Caco-2 (cell line): ENCODE data around the gene PICK1. TPM values are rescaled to one million over a fixed set of nuclear protein-coding genes. Genes with fewer than 3 reads are reported as not detected.

Experiments used
- BruUV-seq: library from RNA; stranded (reverse); fragments of 400-500 nt; replicated peaks from 2 replicates; lab custom pipeline; 2021; lab: Mats Ljungman, UMichigan
- CTCF ChIA-PET: fragments of 300-600 bp; sonication (Branson Sonifier 250); formaldehyde crosslinking; loops from one replicate; lab custom pipeline; 2022; ENCODE audit warnings: antibody characterized with exemption; lab: Charles Lee
- POLR2A ChIA-PET: fragments of 300-600 bp; sonication (Branson Sonifier 250); formaldehyde crosslinking; loops from one replicate; lab custom pipeline; 2022; ENCODE audit warnings: antibody characterized with exemption; lab: Charles Lee
- DNase-seq, 2 experiments: peaks; one replicate each; pipeline versions ENCODE4 v3.0.0 to v3.0.0-alpha.2; 2020 to 2022
- H3K27me3 ChIP-seq: replicated peaks from 2 replicates; pipeline ENCODE4 v1.6.0; 2011; ENCODE audit warnings: low read length; ENCODE audit not compliant: control insufficient read depth, insufficient read depth
- H3K36me3 ChIP-seq: 2 replicates; pipeline ENCODE4 v1.5.1; 2011; ENCODE audit warnings: low read length; ENCODE audit not compliant: control insufficient read depth, insufficient read depth
- H3K4me1 ChIP-seq: fragments of 250-450 bp; sonication (Bioruptor Pico); 2 replicates; pipeline ENCODE4 v1.5.1; 2020; ENCODE audit warnings: mild to moderate bottlenecking
- H3K4me3 ChIP-seq: 2 replicates; pipeline ENCODE4 v1.5.1; 2011; ENCODE audit warnings: low read depth, mild to moderate bottlenecking, control low read depth, low read length
- H3K9me3 ChIP-seq: fragments of 250-450 bp; sonication (Bioruptor Pico); 2 replicates; pipeline ENCODE4 v1.5.1; 2020; ENCODE audit warnings: mild to moderate bottlenecking, moderate library complexity
- H3K27ac Mint-ChIP-seq: one replicate; pipeline ENCODE4 v1.8.0; 2022; ENCODE audit warnings: mixed read lengths; ENCODE audit not compliant: unreplicated experiment
- H3K27me3 Mint-ChIP-seq: one replicate; pipeline ENCODE4 v1.8.0; 2022; ENCODE audit warnings: mixed read lengths; ENCODE audit not compliant: insufficient read depth, unreplicated experiment
- H3K36me3 Mint-ChIP-seq: one replicate; pipeline ENCODE4 v1.8.0; 2022; ENCODE audit warnings: mild to moderate bottlenecking, mixed read lengths; ENCODE audit not compliant: insufficient read depth, unreplicated experiment
- H3K4me1 Mint-ChIP-seq: one replicate; pipeline ENCODE4 v1.8.0; 2022; ENCODE audit warnings: low read depth, mixed read lengths; ENCODE audit not compliant: unreplicated experiment
- H3K4me3 Mint-ChIP-seq: one replicate; pipeline ENCODE4 v1.8.0; 2022; ENCODE audit warnings: mild to moderate bottlenecking, moderate library complexity, mixed read lengths; ENCODE audit not compliant: unreplicated experiment
- H3K9me3 Mint-ChIP-seq: one replicate; pipeline ENCODE4 v1.8.0; 2022; ENCODE audit warnings: mixed read lengths; ENCODE audit not compliant: unreplicated experiment
- CTCF ChIP-seq, 2 experiments: fragments of 200-600 bp in 1 of 2; IDR thresholded peaks; 1 replicate in 1 of 2; 2 replicates in 1 of 2; pipeline versions ENCODE4 v1.5.1 to v1.8.0; 2011 to 2022; ENCODE audit warnings: antibody characterized with exemption in 1 of 2, control low read depth in 1 of 2, inconsistent platforms in 1 of 2, low read depth in 1 of 2, low read length in 1 of 2, mild to moderate bottlenecking in 1 of 2, moderate library complexity in 1 of 2; ENCODE audit not compliant: insufficient read depth in 1 of 2, severe bottlenecking in 1 of 2, unreplicated experiment in 1 of 2
- intact Hi-C: fragments of 100-400 bp; cut with micrococcal nuclease; formaldehyde crosslinking; loops from one replicate; pipeline ENCODE4 v1.10.0; 2022; ENCODE audit not compliant: unreplicated experiment
- total RNA-seq: library from RNA; stranded (reverse); gene quantifications from 2 replicates; pipeline ENCODE4 v1.2.3, GENCODE V29; 2022

PICK1 gene
- total RNA-seq, 1 experiment from 2014 or later, result 41.1 TPM

GRCh38 chr22:38111925-38112355, 54.7 kb downstream of the PICK1 start:
- no peak for DNase-seq
- H3K9me3 ChIP-seq, result no peaks in the 10 kb centered on the region
- Mint-ChIP-seq H3K36me3 (peaks cover 33% of the 10 kb centered on the region), H3K4me3 (no peak overlapping the region), H3K27me3 (peaks cover 3% of the 10 kb centered on the region), H3K27ac (no peak overlapping the region), H3K4me1 (peaks cover 22% of the 10 kb centered on the region), H3K9me3 (peaks cover 9% of the 10 kb centered on the region)
- H3K27me3 ChIP-seq, result no peaks in the 10 kb centered on the region
- ChIA-PET CTCF (interaction anchor here (0.6 kb wide), 1 partner anchor 33 kb away, joined by 9 read pairs; no protein-coding TSS in a partner anchor), POLR2A (interaction anchor here (0.5 kb wide), 1 partner anchor 494 kb away, joined by 3 read pairs; no protein-coding TSS in a partner anchor)
- H3K4me3 ChIP-seq, result no peak overlapping the region
- peaks cover 37% of the 10 kb centered on the region for H3K4me1 ChIP-seq
- no TSS peak for BruUV-seq
- intact Hi-C loops, result loop anchor here (10.0 kb wide), 2 partner anchors 73 to 103 kb away; partner anchors contain the start of gene PLA2G6
- no peak for TF ChIP-seq CTCF (IDR thresholded peaks at IDR 0.05; ENCODE audit: insufficient read depth in 1 of 2, low read depth in 1 of 2, low read length in 1 of 2, severe bottlenecking in 1 of 2, unreplicated experiment in 1 of 2)
- peaks cover 2% of the 10 kb centered on the region; the same call in 1 of the 2 replicates for H3K36me3 ChIP-seq

GRCh38 chr22:38112381-38112780, 55.2 kb downstream of the PICK1 start:
- CTCF ChIA-PET, result interaction anchor here (0.6 kb wide), 1 partner anchor 522 kb away, joined by 4 read pairs; no protein-coding TSS in a partner anchor
- H3K4me3 ChIP-seq, result no peak overlapping the region
- Mint-ChIP-seq H3K27me3 (peaks cover 3% of the 10 kb centered on the region), H3K36me3 (peaks cover 33% of the 10 kb centered on the region), H3K9me3 (peaks cover 9% of the 10 kb centered on the region), H3K27ac (peak overlapping the region; percentile 67), H3K4me3 (no peak overlapping the region), H3K4me1 (peaks cover 22% of the 10 kb centered on the region)
- H3K4me1 ChIP-seq, result peaks cover 33% of the 10 kb centered on the region
- intact Hi-C loops, result loop anchor here (10.0 kb wide), 2 partner anchors 72 to 102 kb away; partner anchors contain the start of gene PLA2G6
- no peak for DNase-seq
- BruUV-seq, result no TSS peak
- no peaks in the 10 kb centered on the region for H3K9me3 ChIP-seq
- no peak for TF ChIP-seq CTCF (IDR thresholded peaks at IDR 0.05; ENCODE audit: insufficient read depth in 1 of 2, low read depth in 1 of 2, low read length in 1 of 2, severe bottlenecking in 1 of 2, unreplicated experiment in 1 of 2)
- POLR2A ChIA-PET, result interaction anchor here (0.5 kb wide), 1 partner anchor 493 kb away, joined by 3 read pairs; no protein-coding TSS in a partner anchor
- no peaks in the 10 kb centered on the region for H3K27me3 ChIP-seq
- H3K36me3 ChIP-seq, result peaks cover under 1% of the 10 kb centered on the region; the same call in 1 of the 2 replicates

- peaks cover 5% of the 10 kb centered on the region for H3K9me3 Mint-ChIP-seq
- peak; percentile 72 to 87 for DNase-seq
- H3K4me1 Mint-ChIP-seq, result peaks cover 10% of the 10 kb centered on the region
- ChIA-PET POLR2A (interaction anchor here (1.0 kb wide), 1 partner anchor 67 kb away, joined by 3 read pairs; the partner anchor contains the start of gene PLA2G6), CTCF (interaction anchor here (0.9 to 1.0 kb wide), 2 partner anchors 87 to 93 kb away, joined by 4 read pairs; partner anchors contain the start of gene MAFF)
- Histone ChIP-seq H3K27me3 (no peaks in the 10 kb centered on the region), H3K9me3 (no peaks in the 10 kb centered on the region), H3K36me3 (no peaks in the 10 kb centered on the region), H3K4me3 (no peak overlapping the region), H3K4me1 (peaks cover 21% of the 10 kb centered on the region)
- BruUV-seq, result no TSS peak
- no peak overlapping the region for H3K27ac Mint-ChIP-seq
- peaks cover 13% of the 10 kb centered on the region for H3K36me3 Mint-ChIP-seq
- H3K27me3 Mint-ChIP-seq, result peaks cover 2% of the 10 kb centered on the region
- H3K4me3 Mint-ChIP-seq, result no peak overlapping the region
- intact Hi-C loops, result loop anchor here (10.0 kb wide), 2 partner anchors 70 to 100 kb away; partner anchors contain the start of gene PLA2G6
- peak; percentile 85 to 86 for TF ChIP-seq CTCF (IDR thresholded peaks at IDR 0.05; ENCODE audit: insufficient read depth in 1 of 2, low read depth in 1 of 2, low read length in 1 of 2, severe bottlenecking in 1 of 2, unreplicated experiment in 1 of 2)
These were observed 57.5 kb downstream of the PICK1 start for GRCh38 chr22:38114484-38115398.
